Breast epithelium (tissue), 4 donors: ENCODE data around the gene WTAP. TPM values are rescaled to one million over a fixed set of nuclear protein-coding genes. Genes with fewer than 3 reads are reported as not detected.
A peak's percentile ranks its signal among the peaks of the same experiment; 100 is the strongest.

Experiments used
- DNase-seq, 2 donors: peaks; one replicate each; pipeline ENCODE4 v3.0.0-alpha.2; 2019; ENCODE audit warnings: low spot score in 2 of 2
- H3K27ac ChIP-seq, 2 donors: fragments of 200-600 bp; sonication (generic) in 1 of 2; one replicate each; pipeline ENCODE4 v1.5.1; 2016 to 2019; ENCODE audit warnings: mild to moderate bottlenecking in 1 of 2
- H3K27me3 ChIP-seq, 2 donors: fragments of 200-600 bp; sonication (generic) in 1 of 2; one replicate each; pipeline versions ENCODE4 v1.5.1 to v1.6.0; 2017 to 2019; ENCODE audit warnings: control low read depth in 1 of 2, mild to moderate bottlenecking in 1 of 2
- H3K36me3 ChIP-seq: fragments of 200-600 bp; one replicate; pipeline ENCODE4 v1.5.1; 2019
- H3K4me1 ChIP-seq, 2 donors: fragments of 200-600 bp; sonication (generic); one replicate each; pipeline ENCODE4 v1.5.1; 2016 to 2019; ENCODE audit warnings: control low read depth in 1 of 2
- H3K4me3 ChIP-seq, 3 donors: fragments of 200-600 bp; sonication (generic); 1 replicate in 2 of 3; 2 replicates in 1 of 3; pipeline ENCODE4 v1.5.1; 2016 to 2019; ENCODE audit warnings: mild to moderate bottlenecking in 3 of 3, moderate library complexity in 2 of 3
- H3K9me3 ChIP-seq, 2 donors: fragments of 200-600 bp; sonication (generic) in 1 of 2; one replicate each; pipeline ENCODE4 v1.5.1; 2016 to 2019; ENCODE audit warnings: control low read depth in 1 of 2
- POLR2A ChIP-seq: fragments of 450-650 bp; IDR thresholded peaks from one replicate; pipeline ENCODE4 v1.6.1; 2016; ENCODE audit warnings: antibody characterized with exemption, mild to moderate bottlenecking, moderate library complexity
- POLR2AphosphoS5 ChIP-seq, 3 donors: sonication (generic); formaldehyde crosslinking; IDR thresholded peaks; one replicate each; pipeline ENCODE4 v1.6.1; 2017; ENCODE audit warnings: antibody characterized with exemption in 3 of 3
- intact Hi-C: fragments of 100-400 bp; cut with DNase I; formaldehyde crosslinking; loops from one replicate; pipeline ENCODE4 v1.15.1; 2023; ENCODE audit warnings: low total_unique reads
- total RNA-seq, 3 donors: library from RNA; depleted of rRNA; stranded (reverse); fragments of >200 nt; gene quantifications; one replicate each; pipeline ENCODE4 v1.1.0, GENCODE V29; 2016
- TF ChIP-seq, protein P1 (sequence below), 3 donors: fragments of 450-650 bp; IDR thresholded peaks; one replicate each; pipeline ENCODE4 v1.5.1; 2016 to 2017; ENCODE audit warnings: antibody characterized with exemption in 3 of 3, mild to moderate bottlenecking in 3 of 3, moderate library complexity in 3 of 3

The WTAP gene
- total RNA-seq, 3 donors from 2014 or later = 115 to 153 (median 116) TPM

- Histone ChIP-seq H3K27ac (no peak overlapping the region), H3K36me3 (peaks cover 4% of the 10 kb centered on the region), H3K9me3 (no peaks in the 10 kb centered on the region), H3K27me3 (no peaks in the 10 kb centered on the region), H3K4me1 (no peaks in the 10 kb centered on the region), H3K4me3 (no peak overlapping the region)
- TF ChIP-seq POLR2AphosphoS5 (IDR thresholded peaks at IDR 0.05) (no peak), POLR2A (no peak)
- TF ChIP-seq, protein P1, sequence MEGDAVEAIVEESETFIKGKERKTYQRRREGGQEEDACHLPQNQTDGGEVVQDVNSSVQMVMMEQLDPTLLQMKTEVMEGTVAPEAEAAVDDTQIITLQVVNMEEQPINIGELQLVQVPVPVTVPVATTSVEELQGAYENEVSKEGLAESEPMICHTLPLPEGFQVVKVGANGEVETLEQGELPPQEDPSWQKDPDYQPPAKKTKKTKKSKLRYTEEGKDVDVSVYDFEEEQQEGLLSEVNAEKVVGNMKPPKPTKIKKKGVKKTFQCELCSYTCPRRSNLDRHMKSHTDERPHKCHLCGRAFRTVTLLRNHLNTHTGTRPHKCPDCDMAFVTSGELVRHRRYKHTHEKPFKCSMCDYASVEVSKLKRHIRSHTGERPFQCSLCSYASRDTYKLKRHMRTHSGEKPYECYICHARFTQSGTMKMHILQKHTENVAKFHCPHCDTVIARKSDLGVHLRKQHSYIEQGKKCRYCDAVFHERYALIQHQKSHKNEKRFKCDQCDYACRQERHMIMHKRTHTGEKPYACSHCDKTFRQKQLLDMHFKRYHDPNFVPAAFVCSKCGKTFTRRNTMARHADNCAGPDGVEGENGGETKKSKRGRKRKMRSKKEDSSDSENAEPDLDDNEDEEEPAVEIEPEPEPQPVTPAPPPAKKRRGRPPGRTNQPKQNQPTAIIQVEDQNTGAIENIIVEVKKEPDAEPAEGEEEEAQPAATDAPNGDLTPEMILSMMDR (IDR thresholded peaks at IDR 0.05) = no peak
- intact Hi-C loops = no loop called here
- DNase-seq = no peak
Observed at GRCh38 chr6:159778131-159778530, 50.8 kb downstream of the WTAP start.

DNA sequence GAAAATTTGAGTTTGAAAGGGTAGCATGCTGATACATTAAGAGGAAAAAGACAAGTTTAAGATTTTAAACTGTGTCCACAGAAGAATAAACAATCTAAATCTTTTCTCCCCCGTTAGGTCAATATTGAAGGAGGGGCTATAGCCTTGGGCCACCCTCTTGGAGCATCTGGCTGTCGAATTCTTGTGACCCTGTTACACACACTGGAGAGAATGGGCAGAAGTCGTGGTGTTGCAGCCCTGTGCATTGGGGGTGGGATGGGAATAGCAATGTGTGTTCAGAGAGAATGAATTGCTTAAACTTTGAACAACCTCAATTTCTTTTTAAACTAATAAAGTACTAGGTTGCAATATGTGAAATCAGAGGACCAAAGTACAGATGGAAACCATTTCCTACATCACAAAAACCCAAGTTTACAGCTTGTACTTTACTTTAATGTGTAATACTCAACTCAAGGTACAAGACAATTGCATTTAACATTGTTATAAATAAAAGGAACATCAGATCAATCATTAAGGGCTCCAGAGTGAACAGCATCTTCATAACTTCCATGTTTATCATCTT, 51.3 kb downstream of the WTAP start:
- intact Hi-C loops = no loop called here
- Histone ChIP-seq H3K4me3 (no peak overlapping the region), H3K27me3 (no peaks in the 10 kb centered on the region), H3K36me3 (peaks cover 4% of the 10 kb centered on the region), H3K27ac (no peak overlapping the region), H3K9me3 (no peaks in the 10 kb centered on the region), H3K4me1 (no peaks in the 10 kb centered on the region)
- DNase-seq = no peak
- no peak for TF ChIP-seq POLR2AphosphoS5 (IDR thresholded peaks at IDR 0.05)
- TF ChIP-seq, protein P1 (IDR thresholded peaks at IDR 0.05) = no peak
- TF ChIP-seq POLR2A = no peak

DNA sequence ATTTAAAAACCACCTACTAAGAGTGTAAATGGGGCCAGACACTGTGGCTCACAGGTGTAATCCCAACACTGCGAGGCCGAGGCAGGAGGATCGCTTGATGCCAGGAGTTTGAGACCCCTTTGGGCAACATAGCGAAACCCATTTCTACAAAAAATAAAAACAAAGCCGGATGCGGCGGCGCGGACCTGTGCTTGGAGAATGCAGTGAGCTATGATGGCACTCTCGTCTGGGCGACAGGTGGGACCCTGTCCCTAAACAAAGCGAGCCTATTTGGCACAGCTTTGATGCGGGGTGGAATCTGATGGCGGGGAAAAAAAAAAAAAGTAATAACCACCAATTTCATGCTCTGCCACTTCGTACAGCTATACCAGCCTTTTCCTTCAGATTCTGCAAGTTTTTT, 61.0 kb downstream of the WTAP start:
- H3K4me1 ChIP-seq = peaks cover 4 to 19% of the 10 kb centered on the region in 2 donors
- H3K36me3 ChIP-seq = no peaks in the 10 kb centered on the region
- H3K27me3 ChIP-seq = no peaks in the 10 kb centered on the region
- peak overlapping the region; percentile 21 to 94 for H3K27ac ChIP-seq
- TF ChIP-seq POLR2AphosphoS5 (IDR thresholded peaks at IDR 0.05) = no peak
- TF ChIP-seq, protein P1 (IDR thresholded peaks at IDR 0.05) = no peak
- peak overlapping the region; percentile 86 to 99 (median 92) for H3K4me3 ChIP-seq
- H3K9me3 ChIP-seq = no peaks in the 10 kb centered on the region
- no peak for DNase-seq
- intact Hi-C loops = loop anchor here (2.0 to 5.0 kb wide), 2 partner anchors 61 to 96 kb away; partner anchors contain the start of genes SOD2 and WTAP

DNA sequence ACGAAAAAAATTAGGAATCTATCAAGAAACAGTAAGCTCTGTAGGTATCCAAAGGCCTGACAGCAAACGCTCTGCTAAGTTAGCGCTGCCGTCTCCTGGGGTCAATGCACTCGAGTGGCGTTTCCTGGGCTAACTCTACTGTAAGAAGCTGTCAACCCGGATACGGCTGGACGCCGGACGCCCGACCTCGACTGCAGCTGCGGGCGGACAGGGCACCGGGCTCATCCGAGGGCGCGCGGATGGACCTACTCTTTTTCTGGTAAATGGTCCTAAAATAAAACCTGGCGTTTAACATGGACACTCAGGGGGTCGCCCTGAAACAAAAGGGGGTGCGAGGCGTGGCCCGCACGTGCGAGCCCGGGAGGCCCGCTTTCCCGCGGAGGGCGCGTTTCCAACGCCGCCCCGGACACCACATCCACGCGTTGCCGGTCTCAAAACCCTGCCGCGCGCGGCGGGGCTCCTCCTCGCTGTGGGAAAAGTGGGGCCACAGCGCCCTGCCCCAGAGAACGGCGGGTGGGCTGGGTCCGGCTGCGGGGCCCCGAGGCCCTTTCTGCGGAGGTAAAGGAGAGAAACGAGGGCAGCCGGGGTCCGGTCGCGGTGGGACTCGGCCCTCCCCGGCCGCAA, 61.6 kb downstream of the WTAP start:
- H3K27ac ChIP-seq = peak overlapping the region; percentile 94 to 97
- DNase-seq = peak in 1 of 2 donors; percentile 32
- H3K4me3 ChIP-seq = peak overlapping the region; percentile 86 to 99 (median 92)
- intact Hi-C loops = loop anchor here (2.0 to 5.0 kb wide), 2 partner anchors 62 to 97 kb away; partner anchors contain the start of genes SOD2 and WTAP
- H3K36me3 ChIP-seq = no peaks in the 10 kb centered on the region
- H3K4me1 ChIP-seq = peaks cover 4 to 19% of the 10 kb centered on the region in 2 donors
- H3K27me3 ChIP-seq = no peaks in the 10 kb centered on the region
- no peaks in the 10 kb centered on the region for H3K9me3 ChIP-seq
- no peak for TF ChIP-seq POLR2AphosphoS5 (IDR thresholded peaks at IDR 0.05)
- no peak for TF ChIP-seq POLR2A
- TF ChIP-seq, protein P1 (IDR thresholded peaks at IDR 0.05) = no peak
